ENCODE results near the gene HINFP. TPM values are rescaled to one million over a fixed set of nuclear protein-coding genes. Genes with fewer than 3 reads are reported as not detected.

The HINFP gene
- polyA plus RNA-seq, 4 donors, result 12.3 to 37.5 (median 19.3) TPM

DNA sequence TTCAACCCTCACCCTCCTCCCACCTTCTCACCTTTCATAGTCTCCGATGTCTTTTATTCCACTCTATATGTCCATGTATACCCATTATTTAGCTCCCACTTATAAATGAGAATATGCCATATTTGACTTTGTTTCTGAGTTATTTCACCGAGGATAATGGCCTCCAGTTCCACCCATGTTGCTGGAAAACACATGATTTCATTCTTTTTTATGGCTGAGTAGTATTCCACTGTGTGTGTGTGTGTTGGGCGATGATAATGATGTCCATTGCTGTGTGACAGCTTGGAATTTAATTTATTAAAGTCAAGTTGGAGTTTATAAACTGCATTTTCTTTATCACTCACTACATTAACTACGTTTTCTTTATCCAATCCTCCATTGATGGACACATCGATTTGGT is 3.2 kb upstream of the HINFP start:
- FAIRE-seq, result no peak
- Histone ChIP-seq H3K36me3 (ENCODE audit: control insufficient read depth in 3 of 3, insufficient read depth in 2 of 3, low read depth in 1 of 3, low read length in 3 of 3) (peaks cover 9 to 34% (median 15%) of the 10 kb centered on the region in 3 donors), H3K4me1 (ENCODE audit: control insufficient read depth in 3 of 3, insufficient read depth in 2 of 3, low read depth in 1 of 3, low read length in 2 of 3) (peaks cover 1 to 15% (median 6%) of the 10 kb centered on the region in 3 donors), H3K27ac (ENCODE audit: low read depth in 1 of 3, low read length in 2 of 3) (no peak overlapping the region), H3K27me3 (ENCODE audit: control insufficient read depth in 3 of 3, insufficient read depth in 3 of 3, low read length in 3 of 3) (no peaks in the 10 kb centered on the region), H3K4me3 (ENCODE audit: low read depth in 1 of 3, low read length in 3 of 3) (no peak overlapping the region), H3K9me3 (ENCODE audit: control insufficient read depth in 2 of 2, insufficient read depth in 1 of 2, low read depth in 1 of 2, low read length in 1 of 2) (no peaks in the 10 kb centered on the region)
- DNase-seq, result no peak
- 95 to 96% (median 96%) methylated on average over 5 of the region's 5 CpGs for WGBS, 3 donors

DNA sequence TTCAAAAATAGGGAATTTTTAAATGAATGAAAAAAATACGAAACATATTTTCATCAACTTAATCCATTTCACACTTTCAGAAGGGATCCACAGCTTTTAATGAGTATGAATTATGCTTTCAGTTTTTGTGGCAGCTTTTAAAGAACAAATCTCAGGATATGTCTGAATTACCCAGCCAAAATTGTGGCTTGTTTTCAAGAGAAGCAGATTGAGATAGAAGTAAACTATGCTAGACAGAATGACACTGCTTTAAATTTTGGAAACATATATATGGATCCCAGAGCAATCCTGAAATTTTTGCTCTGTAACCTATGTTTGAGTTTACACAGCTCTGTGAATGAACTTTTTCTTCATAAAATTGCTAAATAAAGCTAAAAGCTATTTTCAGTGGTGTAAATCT is 2.4 kb upstream of the HINFP start:
- no peaks in the 10 kb centered on the region for H3K9me3 ChIP-seq (ENCODE audit: control insufficient read depth in 2 of 2, insufficient read depth in 1 of 2, low read depth in 1 of 2, low read length in 1 of 2)
- WGBS, 3 donors, result 93 to 97% (median 95%) methylated on average over 1 of the region's 1 CpG
- H3K4me1 ChIP-seq (ENCODE audit: control insufficient read depth in 3 of 3, insufficient read depth in 2 of 3, low read depth in 1 of 3, low read length in 2 of 3), result peaks cover 1 to 15% (median 6%) of the 10 kb centered on the region in 3 donors
- H3K27me3 ChIP-seq (ENCODE audit: control insufficient read depth in 3 of 3, insufficient read depth in 3 of 3, low read length in 3 of 3), result no peaks in the 10 kb centered on the region
- DNase-seq (no peak), FAIRE-seq (no peak)
- H3K27ac ChIP-seq (ENCODE audit: low read depth in 1 of 3, low read length in 2 of 3), result no peak overlapping the region
- peaks cover 9 to 33% (median 17%) of the 10 kb centered on the region in 3 donors for H3K36me3 ChIP-seq (ENCODE audit: control insufficient read depth in 3 of 3, insufficient read depth in 2 of 3, low read depth in 1 of 3, low read length in 3 of 3)
- H3K4me3 ChIP-seq (ENCODE audit: low read depth in 1 of 3, low read length in 3 of 3), result no peak overlapping the region

DNA sequence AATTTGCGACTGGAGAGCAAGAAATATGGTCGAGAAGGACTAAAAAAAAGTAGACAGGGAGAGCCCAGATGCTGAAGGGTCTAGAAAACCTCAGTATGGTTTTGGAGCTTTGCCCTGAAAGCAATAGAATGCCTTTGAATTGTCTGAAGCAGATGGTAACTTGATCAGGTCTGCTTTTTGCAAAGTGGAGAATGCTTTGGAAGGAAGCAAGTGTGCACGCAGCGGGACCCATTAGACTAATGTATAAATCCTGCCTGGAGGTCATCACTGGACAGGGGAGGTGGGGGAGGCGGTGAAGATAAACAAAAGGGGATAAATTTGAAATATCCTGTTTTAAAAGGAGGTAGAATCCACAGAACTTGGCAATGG is 757 bp upstream of the HINFP start:
- Histone ChIP-seq H3K4me1 (ENCODE audit: control insufficient read depth in 3 of 3, insufficient read depth in 2 of 3, low read depth in 1 of 3, low read length in 2 of 3) (peaks cover 1 to 21% (median 6%) of the 10 kb centered on the region in 3 donors), H3K27me3 (ENCODE audit: control insufficient read depth in 3 of 3, insufficient read depth in 3 of 3, low read length in 3 of 3) (no peaks in the 10 kb centered on the region), H3K4me3 (ENCODE audit: low read depth in 1 of 3, low read length in 3 of 3) (peak overlapping the region in 1 of 3 donors; percentile 60), H3K9me3 (ENCODE audit: control insufficient read depth in 2 of 2, insufficient read depth in 1 of 2, low read depth in 1 of 2, low read length in 1 of 2) (no peaks in the 10 kb centered on the region), H3K36me3 (ENCODE audit: control insufficient read depth in 3 of 3, insufficient read depth in 2 of 3, low read depth in 1 of 3, low read length in 3 of 3) (peaks cover 5 to 33% (median 14%) of the 10 kb centered on the region in 3 donors), H3K27ac (ENCODE audit: low read depth in 1 of 3, low read length in 2 of 3) (peak overlapping the region in 2 of 3 donors; percentile 68 to 84)
- DNase-seq (no peak), FAIRE-seq (no peak)
- 10 to 23% (median 20%) methylated on average over 5 of the region's 5 CpGs for WGBS, 3 donors

DNA sequence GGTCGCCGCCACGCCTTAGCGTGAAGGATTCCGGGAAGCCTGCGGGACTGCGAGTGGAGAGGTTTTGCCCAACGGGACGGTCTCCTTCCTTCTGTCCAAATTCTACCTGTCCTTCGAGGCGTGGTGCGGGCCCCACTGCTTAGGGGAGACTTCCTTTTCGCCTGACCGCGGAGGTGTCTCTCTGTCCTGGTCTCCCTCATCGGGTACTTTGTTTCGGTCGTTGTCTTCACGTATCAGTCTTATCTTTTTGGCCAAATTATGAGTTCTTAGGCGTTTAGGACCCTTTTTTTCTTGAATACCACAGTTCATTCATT is 388 bp downstream of the HINFP start:
- Histone ChIP-seq H3K4me3 (ENCODE audit: low read depth in 1 of 3, low read length in 3 of 3) (peak overlapping the region; percentile 84 to 91 (median 85)), H3K27ac (ENCODE audit: low read depth in 1 of 3, low read length in 2 of 3) (peak overlapping the region; percentile 71 to 89 (median 73)), H3K9me3 (ENCODE audit: control insufficient read depth in 2 of 2, insufficient read depth in 1 of 2, low read depth in 1 of 2, low read length in 1 of 2) (no peaks in the 10 kb centered on the region), H3K36me3 (ENCODE audit: control insufficient read depth in 3 of 3, insufficient read depth in 2 of 3, low read depth in 1 of 3, low read length in 3 of 3) (peaks cover 0 to 24% (median 4%) of the 10 kb centered on the region in 3 donors), H3K27me3 (ENCODE audit: control insufficient read depth in 3 of 3, insufficient read depth in 3 of 3, low read length in 3 of 3) (no peaks in the 10 kb centered on the region), H3K4me1 (ENCODE audit: control insufficient read depth in 3 of 3, insufficient read depth in 2 of 3, low read depth in 1 of 3, low read length in 2 of 3) (peaks cover 3 to 27% (median 6%) of the 10 kb centered on the region in 3 donors)
- DNase-seq, result no peak
- no peak for FAIRE-seq
- WGBS, 3 donors, result 0% methylated on average over 20 of the region's 20 CpGs

DNA sequence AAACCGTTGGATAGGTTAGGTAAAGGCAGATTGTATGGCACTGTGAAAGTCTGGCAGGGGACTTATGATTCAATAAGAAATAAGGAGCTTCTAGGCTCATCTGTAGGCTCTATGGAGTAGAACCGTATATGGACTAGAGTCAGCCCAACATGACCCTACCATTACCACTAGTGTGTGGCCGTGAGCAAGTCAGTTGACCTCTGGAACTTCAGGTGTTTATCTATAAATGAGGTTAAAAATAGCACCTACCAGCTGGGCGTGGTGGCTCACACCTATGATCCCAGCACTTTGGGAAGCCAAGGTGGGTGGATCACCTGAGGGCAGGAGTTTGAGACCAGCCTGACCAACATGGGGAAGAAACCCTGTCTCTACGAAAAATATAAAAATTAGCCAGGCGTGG is 4.4 kb downstream of the HINFP start:
- DNase-seq (peak; percentile 68 to 85), FAIRE-seq (no peak)
- Histone ChIP-seq H3K4me1 (ENCODE audit: control insufficient read depth in 3 of 3, insufficient read depth in 2 of 3, low read depth in 1 of 3, low read length in 2 of 3) (peaks cover 5 to 22% (median 6%) of the 10 kb centered on the region in 3 donors), H3K27ac (ENCODE audit: low read depth in 1 of 3, low read length in 2 of 3) (peak overlapping the region; percentile 29 to 82 (median 69)), H3K27me3 (ENCODE audit: control insufficient read depth in 3 of 3, insufficient read depth in 3 of 3, low read length in 3 of 3) (no peaks in the 10 kb centered on the region), H3K36me3 (ENCODE audit: control insufficient read depth in 3 of 3, insufficient read depth in 2 of 3, low read depth in 1 of 3, low read length in 3 of 3) (peaks cover 0 to 53% (median 5%) of the 10 kb centered on the region in 3 donors), H3K4me3 (ENCODE audit: low read depth in 1 of 3, low read length in 3 of 3) (no peak overlapping the region), H3K9me3 (ENCODE audit: control insufficient read depth in 2 of 2, insufficient read depth in 1 of 2, low read depth in 1 of 2, low read length in 1 of 2) (no peaks in the 10 kb centered on the region)
- WGBS, 3 donors, result 42 to 76% (median 51%) methylated on average over 6 of the region's 6 CpGs

DNA sequence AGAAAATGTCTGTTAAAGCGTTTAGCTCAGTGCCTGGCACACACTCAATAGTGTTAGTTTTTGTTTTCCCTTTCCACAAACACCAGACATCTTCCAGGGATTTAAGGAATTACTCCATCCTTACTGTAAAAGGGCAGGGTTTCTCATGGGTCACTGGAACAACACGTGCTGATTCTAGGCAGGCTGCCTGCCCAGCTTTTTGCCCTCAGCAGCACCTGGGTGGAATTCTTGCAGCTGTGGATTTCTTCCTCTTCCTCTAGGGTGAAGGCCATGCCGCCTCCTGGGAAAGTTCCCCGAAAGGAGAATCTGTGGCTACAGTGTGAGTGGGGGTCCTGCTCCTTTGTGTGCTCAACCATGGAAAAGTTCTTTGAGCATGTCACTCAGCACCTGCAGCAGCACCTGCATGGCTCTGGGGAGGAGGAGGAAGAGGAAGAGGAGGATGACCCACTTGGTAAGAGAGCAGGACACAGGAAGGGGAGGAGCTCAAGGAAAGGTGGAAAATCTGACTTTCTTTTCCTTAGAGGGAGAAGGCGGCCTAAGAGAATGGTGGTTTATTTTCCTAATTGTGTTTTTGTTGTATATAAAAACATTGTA is 5.4 kb downstream of the HINFP start:
- peak in 1 of 2 donors; percentile 29 for DNase-seq
- peaks cover 5 to 20% (median 6%) of the 10 kb centered on the region in 3 donors for H3K4me1 ChIP-seq (ENCODE audit: control insufficient read depth in 3 of 3, insufficient read depth in 2 of 3, low read depth in 1 of 3, low read length in 2 of 3)
- H3K27me3 ChIP-seq (ENCODE audit: control insufficient read depth in 3 of 3, insufficient read depth in 3 of 3, low read length in 3 of 3), result no peaks in the 10 kb centered on the region
- H3K36me3 ChIP-seq (ENCODE audit: control insufficient read depth in 3 of 3, insufficient read depth in 2 of 3, low read depth in 1 of 3, low read length in 3 of 3), result peaks cover 0 to 62% (median 7%) of the 10 kb centered on the region in 3 donors
- no peak overlapping the region for H3K4me3 ChIP-seq (ENCODE audit: low read depth in 1 of 3, low read length in 3 of 3)
- no peak for FAIRE-seq
- WGBS, 3 donors, result 52 to 63% (median 55%) methylated on average over 5 of the region's 5 CpGs
- H3K27ac ChIP-seq (ENCODE audit: low read depth in 1 of 3, low read length in 2 of 3), result peak overlapping the region; percentile 37 to 67 (median 59)
- no peaks in the 10 kb centered on the region for H3K9me3 ChIP-seq (ENCODE audit: control insufficient read depth in 2 of 2, insufficient read depth in 1 of 2, low read depth in 1 of 2, low read length in 1 of 2)

DNA sequence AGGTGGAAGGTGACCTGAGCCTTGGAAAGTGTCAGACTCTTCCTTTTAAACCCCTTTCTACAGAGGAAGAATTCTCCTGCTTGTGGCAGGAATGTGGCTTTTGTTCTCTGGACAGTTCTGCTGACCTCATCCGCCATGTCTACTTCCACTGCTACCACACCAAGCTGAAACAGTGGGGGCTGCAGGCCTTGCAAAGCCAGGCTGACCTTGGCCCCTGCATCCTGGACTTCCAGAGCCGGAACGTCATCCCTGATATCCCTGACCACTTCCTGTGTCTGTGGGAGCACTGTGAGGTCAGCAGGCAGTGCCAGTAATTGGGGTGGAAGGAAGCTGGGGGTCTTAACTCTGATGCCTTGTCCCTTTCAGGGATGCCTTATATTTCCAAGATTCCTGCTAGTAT is 9.3 kb downstream of the HINFP start:
- no peaks in the 10 kb centered on the region for H3K27me3 ChIP-seq (ENCODE audit: control insufficient read depth in 3 of 3, insufficient read depth in 3 of 3, low read length in 3 of 3)
- no peak overlapping the region for H3K4me3 ChIP-seq (ENCODE audit: low read depth in 1 of 3, low read length in 3 of 3)
- H3K27ac ChIP-seq (ENCODE audit: low read depth in 1 of 3, low read length in 2 of 3), result no peak overlapping the region
- H3K36me3 ChIP-seq (ENCODE audit: control insufficient read depth in 3 of 3, insufficient read depth in 2 of 3, low read depth in 1 of 3, low read length in 3 of 3), result peaks cover 0 to 66% (median 14%) of the 10 kb centered on the region in 3 donors
- DNase-seq (no peak), FAIRE-seq (no peak)
- H3K9me3 ChIP-seq (ENCODE audit: control insufficient read depth in 2 of 2, insufficient read depth in 1 of 2, low read depth in 1 of 2, low read length in 1 of 2), result no peaks in the 10 kb centered on the region
- 70 to 76% (median 73%) methylated on average over 3 of the region's 3 CpGs for WGBS, 3 donors
- peaks cover 0 to 7% (median 3%) of the 10 kb centered on the region in 3 donors for H3K4me1 ChIP-seq (ENCODE audit: control insufficient read depth in 3 of 3, insufficient read depth in 2 of 3, low read depth in 1 of 3, low read length in 2 of 3)

DNA sequence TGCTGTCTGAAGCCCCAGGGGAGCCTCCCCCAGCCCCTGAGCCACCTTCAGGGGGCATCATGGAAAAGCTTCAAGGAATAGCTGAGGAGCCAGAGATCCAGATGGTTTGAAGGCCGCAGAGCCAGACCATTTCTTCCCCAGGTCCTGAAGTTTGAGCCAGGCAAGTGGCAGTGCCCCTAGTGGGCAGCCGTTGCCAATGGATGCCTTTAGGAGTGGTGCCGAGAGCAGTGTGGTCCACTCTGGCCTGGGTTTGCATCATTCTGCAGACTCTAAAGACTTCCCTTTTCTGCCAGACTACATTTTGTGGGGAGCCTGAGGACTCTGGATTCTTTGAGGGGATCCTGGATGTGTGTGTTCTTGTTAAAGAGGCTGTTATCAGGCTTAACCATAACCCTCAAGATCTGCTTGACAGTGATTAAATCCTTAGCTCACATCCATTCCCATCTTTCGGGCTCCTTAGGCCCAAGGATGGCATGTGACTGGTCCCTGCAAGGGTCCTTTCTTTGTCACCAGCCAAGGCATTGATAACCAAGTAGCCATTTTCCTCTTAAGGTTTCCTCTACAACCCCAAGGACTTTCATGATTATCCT is 13.1 kb downstream of the HINFP start:
- no peaks in the 10 kb centered on the region for H3K9me3 ChIP-seq (ENCODE audit: control insufficient read depth in 2 of 2, insufficient read depth in 1 of 2, low read depth in 1 of 2, low read length in 1 of 2)
- H3K36me3 ChIP-seq (ENCODE audit: control insufficient read depth in 3 of 3, insufficient read depth in 2 of 3, low read depth in 1 of 3, low read length in 3 of 3), result peaks cover 0 to 42% (median 14%) of the 10 kb centered on the region in 3 donors
- WGBS, 3 donors, result 54 to 66% (median 59%) methylated on average over 4 of the region's 4 CpGs
- FAIRE-seq (no peak), DNase-seq (peak in 1 of 2 donors; percentile 51)
- no peaks in the 10 kb centered on the region for H3K4me1 ChIP-seq (ENCODE audit: control insufficient read depth in 3 of 3, insufficient read depth in 2 of 3, low read depth in 1 of 3, low read length in 2 of 3)
- no peak overlapping the region for H3K27ac ChIP-seq (ENCODE audit: low read depth in 1 of 3, low read length in 2 of 3)
- no peaks in the 10 kb centered on the region for H3K27me3 ChIP-seq (ENCODE audit: control insufficient read depth in 3 of 3, insufficient read depth in 3 of 3, low read length in 3 of 3)
- no peak overlapping the region for H3K4me3 ChIP-seq (ENCODE audit: low read depth in 1 of 3, low read length in 3 of 3)

Measured in small intestine (tissue), 7 donors.